HCT116 (cell line): Measurements from ENCODE around the gene CENPB. TPM values are rescaled to one million over a fixed set of nuclear protein-coding genes. Genes with fewer than 3 reads are reported as not detected.

Source experiments
- ATAC-seq: fragments of 200-7000 bp; cut with Tn5 transposase; 2 replicates; pipeline ENCODE4 v1.9.1; 2020; ENCODE audit warnings: mild to moderate bottlenecking, moderate library complexity
- BruUV-seq: library from RNA; stranded (reverse); fragments of 400-500 nt; replicated peaks from 2 replicates; lab custom pipeline; 2021; lab: Mats Ljungman, UMichigan
- CTCF ChIA-PET: fragments of 300-600 bp; sonication (Branson Sonifier 250); formaldehyde crosslinking; loops from one replicate; lab custom pipeline; 2021; ENCODE audit warnings: antibody characterized with exemption; lab: Charles Lee
- POLR2A ChIA-PET: fragments of 300-600, 350-600 bp; sonication (Branson Sonifier 250); formaldehyde crosslinking; loops from one replicate; lab custom pipeline; 2021; ENCODE audit warnings: antibody characterized with exemption; lab: Charles Lee
- RAD21 ChIA-PET, 2 experiments: fragments of 300-600 bp; sonication (Branson Sonifier 250); formaldehyde crosslinking; loops; one replicate each; lab custom pipeline; 2023; ENCODE audit warnings: low total read pairs in 2 of 2; ENCODE audit not compliant: uncharacterized antibody in 2 of 2, unreplicated experiment in 2 of 2, low non-redundant PET in 1 of 2; lab: Charles Lee
- DNase-seq: peaks from one replicate; pipeline ENCODE4 v3.0.0-alpha.2; 2010; ENCODE audit warnings: low read depth, low spot score
- H2AFZ ChIP-seq: fragments of 200-600 bp; shearing (Covaris generic), sonication (generic); 2 replicates; pipeline ENCODE4 v1.6.1; 2017; ENCODE audit warnings: low read depth, mixed run types, mixed read lengths, antibody characterized with exemption, low read length; ENCODE audit not compliant: poor library complexity, severe bottlenecking
- H3K27ac ChIP-seq: 2 replicates; pipeline ENCODE4 v1.5.1; 2012; ENCODE audit warnings: low read depth, low read length
- H3K27me3 ChIP-seq: fragments of 200-600 bp; sonication (generic); 2 replicates; pipeline ENCODE4 v1.6.1; 2016; ENCODE audit warnings: mixed run types, low read length, mixed read lengths; ENCODE audit not compliant: insufficient read depth
- H3K36me3 ChIP-seq, 2 experiments: fragments of 200-500 bp in 1 of 2; fragments of 200-600 bp in 1 of 2; sonication (Bioruptor generic) in 1 of 2; sonication (generic) in 1 of 2; 2 replicates each; pipeline versions ENCODE4 v1.5.1 to v1.6.1; 2014 to 2016; ENCODE audit warnings: low read length in 2 of 2, inconsistent platforms in 1 of 2, mixed read lengths in 1 of 2, mixed run types in 1 of 2; ENCODE audit not compliant: insufficient read depth in 2 of 2, control insufficient read depth in 1 of 2
- H3K4me1 ChIP-seq, 2 experiments: fragments of 200-600 bp in 1 of 2; sonication (generic) in 1 of 2; 2 replicates each; pipeline versions ENCODE4 v1.5.1 to v1.6.1; 2012 to 2017; ENCODE audit warnings: low read length in 2 of 2, inconsistent platforms in 1 of 2, mild to moderate bottlenecking in 1 of 2, mixed read lengths in 1 of 2, mixed run types in 1 of 2, moderate library complexity in 1 of 2; ENCODE audit not compliant: insufficient read depth in 2 of 2, control insufficient read depth in 1 of 2
- H3K4me2 ChIP-seq: fragments of 200-600 bp; sonication (generic); 2 replicates; pipeline ENCODE4 v1.6.1; 2017; ENCODE audit warnings: mixed run types, low read length, mixed read lengths
- H3K4me3 ChIP-seq, 2 experiments: fragments of 200-600 bp in 1 of 2; sonication (generic) in 1 of 2; replicated peaks in 1 of 2; 2 replicates each; pipeline ENCODE4 v1.5.1; 2011 to 2016; ENCODE audit warnings: low read length in 2 of 2, control low read depth in 1 of 2, low read depth in 1 of 2, mild to moderate bottlenecking in 1 of 2, mixed read lengths in 1 of 2, mixed run types in 1 of 2
- H3K79me2 ChIP-seq: fragments of 200-600 bp; sonication (generic); 2 replicates; pipeline ENCODE4 v1.6.1; 2017; ENCODE audit warnings: mild to moderate bottlenecking, mixed run types, low read length, moderate library complexity, mixed read lengths; ENCODE audit not compliant: insufficient read depth
- H3K9ac ChIP-seq: fragments of 200-600 bp; sonication (generic); 2 replicates; pipeline ENCODE4 v1.6.1; 2016; ENCODE audit warnings: low read length, mixed read lengths
- H3K9me2 ChIP-seq: fragments of 200-600 bp; sonication (generic), shearing (Covaris generic); 2 replicates; pipeline ENCODE4 v1.6.1; 2017; ENCODE audit warnings: mixed run types, mild to moderate bottlenecking, moderate library complexity; ENCODE audit not compliant: insufficient read depth
- H3K9me3 ChIP-seq, 2 experiments: fragments of 200-500 bp in 1 of 2; fragments of 200-600 bp in 1 of 2; sonication (Bioruptor generic) in 1 of 2; sonication (generic) in 1 of 2; 2 replicates each; pipeline ENCODE4 v1.6.1; 2014 to 2017; ENCODE audit warnings: low read length in 2 of 2, mixed read lengths in 2 of 2, inconsistent platforms in 1 of 2, low read depth in 1 of 2, mild to moderate bottlenecking in 1 of 2, mixed run types in 1 of 2, moderate library complexity in 1 of 2; ENCODE audit not compliant: control insufficient read depth in 1 of 2, insufficient read depth in 1 of 2
- H4K20me1 ChIP-seq: fragments of 200-600 bp; sonication (generic), shearing (Covaris generic); 2 replicates; pipeline ENCODE4 v1.6.1; 2017; ENCODE audit warnings: mixed run types, mild to moderate bottlenecking, moderate library complexity; ENCODE audit not compliant: insufficient read depth
- ATF3 ChIP-seq: IDR thresholded peaks from 2 replicates; pipeline ENCODE4 v1.6.1; 2012
- CBX3 ChIP-seq: IDR thresholded peaks from 2 replicates; pipeline ENCODE4 v1.6.1; 2012; ENCODE audit warnings: low read depth
- CEBPB ChIP-seq: IDR thresholded peaks from 2 replicates; pipeline ENCODE4 v1.6.1; 2012; ENCODE audit warnings: low read depth
- EGR1 ChIP-seq: IDR thresholded peaks from 2 replicates; pipeline ENCODE4 v1.6.1; 2012; ENCODE audit warnings: low read depth
- ELF1 ChIP-seq: IDR thresholded peaks from 2 replicates; pipeline ENCODE4 v1.6.1; 2012; ENCODE audit warnings: low read depth, borderline replicate concordance
- EZH2phosphoT487 ChIP-seq: fragments of 200-600 bp; IDR thresholded peaks from 2 replicates; pipeline ENCODE4 v1.6.1; 2018; ENCODE audit warnings: antibody characterized with exemption, borderline replicate concordance
- FOSL1 ChIP-seq: IDR thresholded peaks from 2 replicates; pipeline ENCODE4 v1.6.1; 2012; ENCODE audit warnings: low read depth
- JUND ChIP-seq: IDR thresholded peaks from 2 replicates; pipeline ENCODE4 v1.6.1; 2012
- POLR2AphosphoS5 ChIP-seq: IDR thresholded peaks from 2 replicates; pipeline ENCODE4 v1.6.1; 2011; ENCODE audit warnings: mild to moderate bottlenecking, low read depth, low read length, moderate library complexity
- RAD21 ChIP-seq: IDR thresholded peaks from 2 replicates; pipeline ENCODE4 v1.6.1; 2012; ENCODE audit warnings: low read depth, mild to moderate bottlenecking
- REST ChIP-seq: IDR thresholded peaks from 2 replicates; pipeline ENCODE4 v1.6.1; 2012; ENCODE audit warnings: low read depth
- SIN3A ChIP-seq: IDR thresholded peaks from 2 replicates; pipeline ENCODE4 v1.6.1; 2012; ENCODE audit warnings: low read depth
- SP1 ChIP-seq: IDR thresholded peaks from 2 replicates; pipeline ENCODE4 v1.6.1; 2012; ENCODE audit warnings: low read depth
- ZFX ChIP-seq: fragments of 450-650 bp; IDR thresholded peaks from 2 replicates; pipeline ENCODE4 v1.6.1; 2017
- ZNF274 ChIP-seq: fragments of 200-500 bp; sonication (Bioruptor generic); IDR thresholded peaks from 2 replicates; pipeline ENCODE4 v1.6.1; 2014; ENCODE audit warnings: mild to moderate bottlenecking, low read depth, low read length, inconsistent platforms
- intact Hi-C: fragments of 100-400 bp; cut with micrococcal nuclease; formaldehyde crosslinking; loops from 2 replicates; pipeline ENCODE4 v1.10.0; 2022
- total RNA-seq: library from RNA; stranded (reverse); gene quantifications from one replicate; pipeline ENCODE4 v1.2.1, GENCODE V29; 2021; ENCODE audit not compliant: unreplicated experiment

Gene CENPB
- total RNA-seq, 1 experiment from 2014 or later, result 67.2 TPM

DNA sequence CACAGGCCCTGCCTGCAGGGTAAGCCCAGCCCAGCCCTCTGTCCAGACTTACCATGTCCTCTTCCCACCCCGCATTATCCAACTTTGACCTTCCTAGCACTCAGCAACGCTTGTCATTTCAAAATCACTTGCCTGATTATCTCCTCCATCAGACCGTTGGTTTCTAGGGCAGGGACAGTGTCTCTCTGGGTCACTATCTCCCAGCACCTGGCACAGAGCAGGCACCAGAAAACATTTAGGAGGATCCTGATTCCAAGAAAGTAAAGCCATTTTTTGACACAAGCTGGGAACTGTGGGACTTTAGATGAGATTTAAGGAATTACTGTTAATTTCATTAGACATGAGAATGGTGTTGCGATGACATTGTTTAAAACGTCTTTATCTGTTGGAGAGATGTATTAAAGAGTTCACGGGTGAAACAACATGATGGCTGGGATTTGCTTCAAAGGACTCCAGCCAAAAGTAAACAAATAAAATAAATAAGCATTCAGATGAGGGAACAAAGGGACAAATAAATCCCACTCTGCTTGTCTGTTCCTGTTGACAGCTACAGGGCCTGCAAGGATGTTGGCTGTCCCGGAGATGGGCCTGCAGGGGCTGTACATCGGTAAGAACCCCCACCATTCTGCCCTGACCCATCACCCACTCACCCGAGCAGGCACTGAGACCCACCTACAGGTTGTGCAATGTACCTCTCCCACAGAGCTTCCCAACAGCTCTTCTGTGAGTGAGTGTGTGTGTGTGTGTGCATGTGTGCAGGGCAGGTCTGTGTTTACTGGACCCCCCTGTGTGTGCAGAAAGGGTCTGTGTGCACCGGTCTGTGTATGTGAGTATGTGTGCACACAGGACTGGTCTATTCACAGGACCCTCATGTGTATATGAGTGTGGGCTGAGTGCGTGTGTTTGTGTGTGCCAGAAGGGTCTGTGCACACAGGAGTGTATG lies 48.2 kb downstream of the CENPB start:
- ChIA-PET POLR2A (no interaction called here), RAD21 (no interaction called here), CTCF (no interaction called here)
- H3K9me2 ChIP-seq, result no peaks in the 10 kb centered on the region
- DNase-seq (no peak), ATAC-seq (no peak)
- TF ChIP-seq CEBPB, result no peak
- no peak for TF ChIP-seq SIN3A
- no peak for TF ChIP-seq EZH2phosphoT487
- TF ChIP-seq RAD21, result no peak
- TF ChIP-seq CBX3, result no peak
- no peak for TF ChIP-seq ZFX
- no peak for TF ChIP-seq REST
- TF ChIP-seq ZNF274, result no peak
- no peak for TF ChIP-seq POLR2AphosphoS5
- TF ChIP-seq ELF1, result no peak
- TF ChIP-seq JUND, result no peak
- no peak for TF ChIP-seq EGR1
- TF ChIP-seq SP1, result no peak
- TF ChIP-seq ATF3, result no peak
- no peak for TF ChIP-seq FOSL1
- intact Hi-C loops, result no loop called here
- H3K4me3 ChIP-seq, result no peak overlapping the region
- no peaks in the 10 kb centered on the region for H3K27me3 ChIP-seq
- no peak overlapping the region for H3K9ac ChIP-seq
- H3K27ac ChIP-seq, result no peak overlapping the region
- no TSS peak for BruUV-seq
- peaks cover 3 to 11% of the 10 kb centered on the region in 2 experiments for H3K4me1 ChIP-seq
- H3K36me3 ChIP-seq, result no peaks in the 10 kb centered on the region
- no peaks in the 10 kb centered on the region for H3K9me3 ChIP-seq
- H3K4me2 ChIP-seq, result no peak overlapping the region
- H4K20me1 ChIP-seq, result no peaks in the 10 kb centered on the region
- H2AFZ ChIP-seq, result no peak overlapping the region
- H3K79me2 ChIP-seq, result no peaks in the 10 kb centered on the region
